Keratinocyte (primary cell): ENCODE measurements around the gene RAI1. TPM values are rescaled to one million over a fixed set of nuclear protein-coding genes. Genes with fewer than 3 reads are reported as not detected.

Experiments used
- DNase-seq: peaks from one replicate; pipeline ENCODE4 v3.0.0-alpha.2; 2011; ENCODE audit warnings: low read depth, missing footprints, low spot score
- FAIRE-seq: peaks from 2 replicates; lab custom pipeline; 2011; peaks lifted over from hg19 to GRCh38; lab: Jason Lieb, UNC
- H2AFZ ChIP-seq: 2 replicates; pipeline ENCODE4 v1.6.0; 2012; ENCODE audit warnings: low read length, control low read depth, inconsistent platforms; ENCODE audit not compliant: control insufficient read depth
- H3K27ac ChIP-seq: 2 replicates; pipeline ENCODE4 v1.5.1; 2011; ENCODE audit warnings: low read length; ENCODE audit not compliant: control insufficient read depth, insufficient read depth
- H3K27me3 ChIP-seq: 3 replicates; pipeline ENCODE4 v1.6.0; 2011; ENCODE audit warnings: low read length; ENCODE audit not compliant: control insufficient read depth, insufficient read depth; ENCODE audit errors: extremely low read depth
- H3K36me3 ChIP-seq, 2 experiments: 2 replicates in 1 of 2; 3 replicates in 1 of 2; pipeline ENCODE4 v1.5.1; 2011; ENCODE audit warnings: low read length in 2 of 2, mild to moderate bottlenecking in 1 of 2; ENCODE audit not compliant: control insufficient read depth in 2 of 2, insufficient read depth in 2 of 2; ENCODE audit errors: extremely low read depth in 1 of 2
- H3K4me1 ChIP-seq: 3 replicates; pipeline ENCODE4 v1.5.1; 2011; ENCODE audit warnings: low read length; ENCODE audit not compliant: control insufficient read depth, insufficient read depth; ENCODE audit errors: extremely low read depth
- H3K4me2 ChIP-seq: 3 replicates; pipeline ENCODE4 v1.6.0; 2011; ENCODE audit warnings: low read depth, low read length; ENCODE audit not compliant: control insufficient read depth, insufficient read depth; ENCODE audit errors: extremely low read depth
- H3K4me3 ChIP-seq, 3 experiments: fragments of 200-600 bp in 1 of 3; sonication (generic) in 1 of 3; 2 replicates in 2 of 3; 3 replicates in 1 of 3; pipeline ENCODE4 v1.5.1; 2011 to 2016; ENCODE audit warnings: low read length in 3 of 3, mild to moderate bottlenecking in 3 of 3, control low read depth in 2 of 3, inconsistent platforms in 1 of 3, low read depth in 1 of 3, mixed read lengths in 1 of 3, mixed run types in 1 of 3, moderate library complexity in 1 of 3; ENCODE audit not compliant: control insufficient read depth in 2 of 3, insufficient read depth in 2 of 3; ENCODE audit errors: extremely low read depth in 1 of 3
- H3K79me2 ChIP-seq: 2 replicates; pipeline ENCODE4 v1.6.0; 2012; ENCODE audit warnings: low read length; ENCODE audit not compliant: control insufficient read depth, insufficient read depth
- H3K9ac ChIP-seq: 3 replicates; pipeline ENCODE4 v1.6.0; 2011; ENCODE audit warnings: low read length; ENCODE audit not compliant: control insufficient read depth, insufficient read depth; ENCODE audit errors: extremely low read depth
- H3K9me1 ChIP-seq: 3 replicates; pipeline ENCODE4 v1.6.0; 2011; ENCODE audit warnings: low read length; ENCODE audit not compliant: control insufficient read depth, insufficient read depth; ENCODE audit errors: extremely low read depth
- H3K9me3 ChIP-seq: 2 replicates; pipeline ENCODE4 v1.5.1; 2012; ENCODE audit warnings: low read depth, low read length; ENCODE audit not compliant: control insufficient read depth
- H4K20me1 ChIP-seq: 3 replicates; pipeline ENCODE4 v1.6.0; 2011; ENCODE audit warnings: low read length; ENCODE audit not compliant: control insufficient read depth, insufficient read depth; ENCODE audit errors: extremely low read depth
- EZH2 ChIP-seq: IDR thresholded peaks from one replicate; pipeline ENCODE4 v1.6.1; 2012; ENCODE audit warnings: inconsistent platforms, mild to moderate bottlenecking, low read length, moderate library complexity
- dilution Hi-C: fragments of 300-500 bp; cut with MboI; formaldehyde crosslinking; loops from one replicate; pipeline ENCODE4 v1.7.0; 2020; ENCODE audit warnings: low sequenced_read_pairs; ENCODE audit not compliant: extremely low pct_ligation_motif_present
- polyA plus RNA-seq, 5 experiments: library from polyadenylated mRNA; depleted of rRNA in 3 of 5; stranded (reverse) in 3 of 5; stranded (forward) in 1 of 5; unstranded in 1 of 5; fragments of >200 nt; gene quantifications; 1 replicate in 1 of 5; 2 replicates in 3 of 5; 3 replicates in 1 of 5; pipeline versions ENCODE4 v1.2.1 to v1.2.3, GENCODE V29; 2011 to 2012; ENCODE audit warnings: missing spikeins in 2 of 5, low read depth in 1 of 5, low replicate concordance in 1 of 5
- TF ChIP-seq, protein P1 (sequence below), 3 experiments: IDR thresholded peaks in 1 of 3; conservative IDR thresholded peaks in 1 of 3; optimal IDR thresholded peaks in 1 of 3; 2 replicates in 2 of 3; 3 replicates in 1 of 3; pipeline versions ENCODE3 to v1.5.1; 2011; ENCODE audit warnings: low read length in 3 of 3, mild to moderate bottlenecking in 3 of 3, moderate library complexity in 2 of 3, control low read depth in 1 of 3, inconsistent platforms in 1 of 3; ENCODE audit not compliant: insufficient read depth in 2 of 3; ENCODE audit errors: extremely low read depth in 1 of 3

RAI1 gene
- polyA plus RNA-seq, 1 donor (not counting 4 experiments of a cell fraction or from before 2014, with no cell fraction given), result 2.6 TPM

DNA sequence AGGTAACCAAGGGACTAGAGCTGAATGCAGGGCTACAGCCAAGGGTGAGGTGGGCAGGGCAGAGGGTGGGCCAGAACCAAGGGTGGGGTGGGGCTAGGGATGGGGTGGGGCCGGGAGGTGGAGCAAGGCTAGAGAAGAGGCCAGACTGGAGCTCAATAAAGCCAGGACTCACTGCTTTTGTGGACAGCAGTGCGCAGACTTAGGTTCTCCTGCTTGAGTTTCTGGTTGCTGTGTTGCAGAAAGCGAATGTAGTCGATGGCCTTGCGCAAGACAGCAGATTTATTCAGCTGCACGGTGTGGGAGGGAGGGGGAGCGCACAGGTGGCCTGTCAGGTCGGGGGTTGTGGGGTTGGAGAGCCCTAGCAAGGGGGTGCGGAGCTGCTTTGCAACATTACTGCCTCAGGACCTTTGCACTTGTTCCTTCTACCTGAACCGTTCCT lies 136.8 kb downstream of the RAI1 start:
- no peak overlapping the region for H3K4me2 ChIP-seq

DNA sequence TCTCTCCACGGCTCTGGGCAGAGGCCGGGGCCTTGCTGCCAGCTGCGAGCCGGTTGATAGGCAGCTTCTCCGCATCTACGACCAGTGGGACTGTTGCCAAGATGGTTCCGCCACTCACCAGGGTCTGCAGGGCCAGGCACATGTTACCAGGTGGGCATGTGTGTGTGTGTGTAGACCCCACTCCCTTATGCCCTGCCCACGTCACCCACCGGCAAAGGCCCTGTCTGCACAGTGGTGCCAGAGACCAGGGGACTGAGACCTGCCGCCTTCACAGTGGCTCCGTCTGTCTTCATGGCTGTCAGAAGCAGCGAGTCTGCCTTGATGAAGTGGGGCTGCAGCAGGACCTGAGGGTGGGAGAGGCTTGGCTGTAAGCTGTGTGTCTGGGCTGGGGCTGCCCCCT lies 137.9 kb downstream of the RAI1 start:
- peaks cover 43% of the 10 kb centered on the region for H3K79me2 ChIP-seq

More for the DNA sequence above, 136.8 kb downstream of the RAI1 start:
- no peaks in the 10 kb centered on the region for H3K27me3 ChIP-seq
- no peak overlapping the region for H3K9ac ChIP-seq
- H3K27ac ChIP-seq, result no peak overlapping the region
- peaks cover 38% of the 10 kb centered on the region for H3K79me2 ChIP-seq
- DNase-seq, result no peak
- H2AFZ ChIP-seq, result no peak overlapping the region
- FAIRE-seq, result no peak
- peaks cover 53 to 57% of the 10 kb centered on the region in 2 experiments for H3K36me3 ChIP-seq
- TF ChIP-seq EZH2, result no peak
- TF ChIP-seq, protein P1, sequence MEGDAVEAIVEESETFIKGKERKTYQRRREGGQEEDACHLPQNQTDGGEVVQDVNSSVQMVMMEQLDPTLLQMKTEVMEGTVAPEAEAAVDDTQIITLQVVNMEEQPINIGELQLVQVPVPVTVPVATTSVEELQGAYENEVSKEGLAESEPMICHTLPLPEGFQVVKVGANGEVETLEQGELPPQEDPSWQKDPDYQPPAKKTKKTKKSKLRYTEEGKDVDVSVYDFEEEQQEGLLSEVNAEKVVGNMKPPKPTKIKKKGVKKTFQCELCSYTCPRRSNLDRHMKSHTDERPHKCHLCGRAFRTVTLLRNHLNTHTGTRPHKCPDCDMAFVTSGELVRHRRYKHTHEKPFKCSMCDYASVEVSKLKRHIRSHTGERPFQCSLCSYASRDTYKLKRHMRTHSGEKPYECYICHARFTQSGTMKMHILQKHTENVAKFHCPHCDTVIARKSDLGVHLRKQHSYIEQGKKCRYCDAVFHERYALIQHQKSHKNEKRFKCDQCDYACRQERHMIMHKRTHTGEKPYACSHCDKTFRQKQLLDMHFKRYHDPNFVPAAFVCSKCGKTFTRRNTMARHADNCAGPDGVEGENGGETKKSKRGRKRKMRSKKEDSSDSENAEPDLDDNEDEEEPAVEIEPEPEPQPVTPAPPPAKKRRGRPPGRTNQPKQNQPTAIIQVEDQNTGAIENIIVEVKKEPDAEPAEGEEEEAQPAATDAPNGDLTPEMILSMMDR (optimal IDR thresholded peaks at IDR 0.05 in 1 of 3, IDR thresholded peaks at IDR 0.05 in 1 of 3, conservative IDR thresholded peaks at IDR 0.05 in 1 of 3; ENCODE audit: extremely low read depth in 1 of 3, insufficient read depth in 2 of 3, low read length in 3 of 3), result no peak
- H3K9me3 ChIP-seq, result no peaks in the 10 kb centered on the region
- dilution Hi-C loops, result no loop called here
- H3K4me1 ChIP-seq, result peaks cover 34% of the 10 kb centered on the region
- H4K20me1 ChIP-seq, result peaks cover 33% of the 10 kb centered on the region
- H3K4me3 ChIP-seq, result no peak overlapping the region
- H3K9me1 ChIP-seq, result peaks cover 2% of the 10 kb centered on the region

More for the DNA sequence above, 137.9 kb downstream of the RAI1 start:
- FAIRE-seq (no peak), DNase-seq (no peak)
- H3K27ac ChIP-seq, result no peak overlapping the region
- H3K9me3 ChIP-seq, result no peaks in the 10 kb centered on the region
- H3K4me3 ChIP-seq, result no peak overlapping the region
- H4K20me1 ChIP-seq, result peaks cover 30% of the 10 kb centered on the region
- peaks cover 40% of the 10 kb centered on the region for H3K4me1 ChIP-seq
- no peak overlapping the region for H2AFZ ChIP-seq
- H3K9me1 ChIP-seq, result peaks cover 2% of the 10 kb centered on the region
- H3K9ac ChIP-seq, result no peak overlapping the region
- dilution Hi-C loops, result no loop called here
- no peak overlapping the region for H3K4me2 ChIP-seq
- no peaks in the 10 kb centered on the region for H3K27me3 ChIP-seq
- TF ChIP-seq EZH2, result no peak
- TF ChIP-seq, protein P1 (optimal IDR thresholded peaks at IDR 0.05 in 1 of 3, IDR thresholded peaks at IDR 0.05 in 1 of 3, conservative IDR thresholded peaks at IDR 0.05 in 1 of 3; ENCODE audit: extremely low read depth in 1 of 3, insufficient read depth in 2 of 3, low read length in 3 of 3), result no peak
- H3K36me3 ChIP-seq, result peaks cover 51 to 55% of the 10 kb centered on the region in 2 experiments
